HG03378 (cell line): ENCODE results near the gene SULF2.

Experiments
- ATAC-seq: cut with Tn5 transposase; IDR thresholded peaks from one replicate; pipeline ENCODE4 v1.9.1; 2021; ENCODE audit warnings: mild to moderate bottlenecking, moderate library complexity; ENCODE audit not compliant: unreplicated experiment

SULF2 gene

GRCh38 chr20:47717421-47717820 is 67.9 kb downstream of the SULF2 start:
- no peak for ATAC-seq

GRCh38 chr20:47713878-47714450 is 71.3 kb downstream of the SULF2 start:
- no peak for ATAC-seq

- no peak for ATAC-seq
Observed at GRCh38 chr20:47713163-47713562, 72.1 kb downstream of the SULF2 start.

- no peak for ATAC-seq
Observed at GRCh38 chr20:47711046-47711752, 74.1 kb downstream of the SULF2 start.

- no peak for ATAC-seq
Observed at GRCh38 chr20:47710665-47711045, 74.6 kb downstream of the SULF2 start.

GRCh38 chr20:47708953-47709833 is 76.1 kb downstream of the SULF2 start:
- ATAC-seq = no peak

- no peak for ATAC-seq
Observed at GRCh38 chr20:47708140-47708807, 77.0 kb downstream of the SULF2 start.

- ATAC-seq = no peak
Observed at GRCh38 chr20:47706345-47706744, 78.9 kb downstream of the SULF2 start.

GRCh38 chr20:47705497-47705856 is 79.8 kb downstream of the SULF2 start:
- ATAC-seq = no peak

- ATAC-seq = no peak
Observed at GRCh38 chr20:47704746-47705496, 80.4 kb downstream of the SULF2 start.

- ATAC-seq = no peak
Observed at GRCh38 chr20:47703748-47704147, 81.5 kb downstream of the SULF2 start.

GRCh38 chr20:47701612-47702011 is 83.7 kb downstream of the SULF2 start:
- ATAC-seq = no peak

GRCh38 chr20:47700327-47700726 is 85.0 kb downstream of the SULF2 start:
- no peak for ATAC-seq

GRCh38 chr20:47699818-47700217 is 85.5 kb downstream of the SULF2 start:
- ATAC-seq = no peak

- no peak for ATAC-seq
Observed at GRCh38 chr20:47698142-47698541, 87.1 kb downstream of the SULF2 start.

- no peak for ATAC-seq
Observed at GRCh38 chr20:47696856-47697255, 88.4 kb downstream of the SULF2 start.

GRCh38 chr20:47694021-47694818 is 91.1 kb downstream of the SULF2 start:
- ATAC-seq = no peak

- no peak for ATAC-seq
Observed at GRCh38 chr20:47691625-47692024, 93.7 kb downstream of the SULF2 start.

- ATAC-seq = no peak
Observed at GRCh38 chr20:47689731-47690130, 95.5 kb downstream of the SULF2 start.
